Effector memory CD8-positive, alpha-beta T cell (primary cell): Measurements from ENCODE around the gene TM9SF3.
A peak's percentile ranks its signal among the peaks of the same experiment; 100 is the strongest.
"Not testable (repeated sequence)": the region's sequence is repeated elsewhere in the genome, so short reads cannot be mapped to it uniquely, and the experiment has no call there.

Experiments
- ATAC-seq: fragments of 150-1000 bp; cut with Tn5 transposase; replicated peaks from 2 replicates; pipeline ENCODE4 v1.10.0; 2021; ENCODE audit warnings: mild to moderate bottlenecking, moderate library complexity
- DNase-seq, 3 experiments: peaks; one replicate each; pipeline ENCODE4 v3.0.0; 2021
- H3K27ac Mint-ChIP-seq, 2 donors: one replicate each; pipeline ENCODE4 v1.8.0; 2022; ENCODE audit warnings: mild to moderate bottlenecking in 2 of 2, mixed read lengths in 2 of 2, moderate library complexity in 2 of 2
- H3K27me3 Mint-ChIP-seq, 2 donors: one replicate each; pipeline ENCODE4 v1.8.0; 2022; ENCODE audit warnings: mixed read lengths in 2 of 2
- H3K36me3 Mint-ChIP-seq: one replicate; pipeline ENCODE4 v1.8.0; 2022; ENCODE audit warnings: mild to moderate bottlenecking, moderate library complexity, mixed read lengths; ENCODE audit not compliant: insufficient read depth
- H3K4me1 Mint-ChIP-seq, 2 donors: one replicate each; pipeline ENCODE4 v1.8.0; 2022; ENCODE audit warnings: low read depth in 2 of 2, mixed read lengths in 2 of 2
- H3K4me3 Mint-ChIP-seq, 2 donors: one replicate each; pipeline ENCODE4 v1.8.0; 2022; ENCODE audit warnings: mild to moderate bottlenecking in 2 of 2, mixed read lengths in 2 of 2, moderate library complexity in 2 of 2
- H3K9me3 Mint-ChIP-seq, 2 donors: one replicate each; pipeline ENCODE4 v1.8.0; 2022; ENCODE audit warnings: mixed read lengths in 2 of 2

The TM9SF3 gene

GRCh38 chr10:96588616-96589419 is 2.0 kb upstream of the TM9SF3 start:
- peaks cover 12 to 23% of the 10 kb centered on the region in 2 donors for H3K4me1 Mint-ChIP-seq
- no peaks in the 10 kb centered on the region for H3K9me3 Mint-ChIP-seq
- DNase-seq, result no peak
- no peaks in the 10 kb centered on the region for H3K27me3 Mint-ChIP-seq
- H3K4me3 Mint-ChIP-seq, result no peak overlapping the region
- ATAC-seq, result no peak
- H3K27ac Mint-ChIP-seq, result no peak overlapping the region
- H3K36me3 Mint-ChIP-seq, result peaks cover 16% of the 10 kb centered on the region

- no peak overlapping the region for H3K27ac Mint-ChIP-seq
- peaks cover 19 to 30% of the 10 kb centered on the region in 2 donors for H3K4me1 Mint-ChIP-seq
- H3K4me3 Mint-ChIP-seq, result no peak overlapping the region
- no peaks in the 10 kb centered on the region for H3K27me3 Mint-ChIP-seq
- ATAC-seq (no peak), DNase-seq (no peak)
- no peaks in the 10 kb centered on the region for H3K9me3 Mint-ChIP-seq
- peaks cover 21% of the 10 kb centered on the region for H3K36me3 Mint-ChIP-seq
These were observed 1.3 kb upstream of the TM9SF3 start for GRCh38 chr10:96588060-96588554.

GRCh38 chr10:96587264-96588059 is 650 bp upstream of the TM9SF3 start:
- Mint-ChIP-seq H3K4me3 (no peak overlapping the region), H3K27me3 (no peaks in the 10 kb centered on the region), H3K36me3 (peaks cover 25% of the 10 kb centered on the region), H3K9me3 (no peaks in the 10 kb centered on the region), H3K4me1 (peaks cover 19 to 35% of the 10 kb centered on the region in 2 donors), H3K27ac (no peak overlapping the region)
- ATAC-seq (peak; percentile 40), DNase-seq (no peak)

- Mint-ChIP-seq H3K4me1 (peaks cover 21 to 36% of the 10 kb centered on the region in 2 donors), H3K4me3 (no peak overlapping the region), H3K27ac (peak overlapping the region in 1 of 2 donors; percentile 98), H3K9me3 (no peaks in the 10 kb centered on the region), H3K36me3 (peaks cover 19% of the 10 kb centered on the region), H3K27me3 (no peaks in the 10 kb centered on the region)
- ATAC-seq, result peak; percentile 27
- peak; percentile 12 to 44 (median 14) for DNase-seq
These were observed 935 bp downstream of the TM9SF3 start for GRCh38 chr10:96585736-96586418.

- Mint-ChIP-seq H3K36me3 (peaks cover 25% of the 10 kb centered on the region), H3K4me1 (peaks cover 29 to 47% of the 10 kb centered on the region in 2 donors), H3K27ac (peak overlapping the region; percentile 71 to 73)
These were observed 2.3 kb downstream of the TM9SF3 start for GRCh38 chr10:96584474-96584873.

GRCh38 chr10:96584035-96584434 is 2.8 kb downstream of the TM9SF3 start:
- ATAC-seq (no peak), DNase-seq (no peak)
- H3K27me3 Mint-ChIP-seq, result no peaks in the 10 kb centered on the region
- H3K9me3 Mint-ChIP-seq, result no peaks in the 10 kb centered on the region
- peak overlapping the region; percentile 71 to 73 for H3K27ac Mint-ChIP-seq
- peaks cover 25% of the 10 kb centered on the region for H3K36me3 Mint-ChIP-seq
- H3K4me1 Mint-ChIP-seq, result peaks cover 30 to 48% of the 10 kb centered on the region in 2 donors
- peak overlapping the region in 1 of 2 donors; percentile 44 for H3K4me3 Mint-ChIP-seq

More at GRCh38 chr10:96584474-96584873, 2.3 kb downstream of the TM9SF3 start:
- ATAC-seq (no peak), DNase-seq (no peak)
- Mint-ChIP-seq H3K9me3 (no peaks in the 10 kb centered on the region), H3K27me3 (no peaks in the 10 kb centered on the region), H3K4me3 (peak overlapping the region in 1 of 2 donors; percentile 44)

- peak overlapping the region in 1 of 2 donors; percentile 2 for H3K4me3 Mint-ChIP-seq
- ATAC-seq (no peak), DNase-seq (no peak)
- peaks cover 34% of the 10 kb centered on the region for H3K36me3 Mint-ChIP-seq
- no peaks in the 10 kb centered on the region for H3K9me3 Mint-ChIP-seq
- H3K4me1 Mint-ChIP-seq, result peaks cover 41 to 72% of the 10 kb centered on the region in 2 donors
- H3K27ac Mint-ChIP-seq, result no peak overlapping the region
- H3K27me3 Mint-ChIP-seq, result no peaks in the 10 kb centered on the region
These were observed 7.7 kb downstream of the TM9SF3 start for GRCh38 chr10:96579133-96579532.

- H3K27ac Mint-ChIP-seq, result no peak overlapping the region
These were observed 8.2 kb downstream of the TM9SF3 start for GRCh38 chr10:96578633-96579032.

GRCh38 chr10:96578022-96578421 is 8.8 kb downstream of the TM9SF3 start:
- H3K27me3 Mint-ChIP-seq, result no peaks in the 10 kb centered on the region
- H3K9me3 Mint-ChIP-seq, result no peaks in the 10 kb centered on the region
- peak overlapping the region in 1 of 2 donors; percentile 23 for H3K4me3 Mint-ChIP-seq
- H3K4me1 Mint-ChIP-seq, result peaks cover 38 to 72% of the 10 kb centered on the region in 2 donors
- ATAC-seq (no peak), DNase-seq (no peak)
- peaks cover 32% of the 10 kb centered on the region for H3K36me3 Mint-ChIP-seq
- H3K27ac Mint-ChIP-seq, result peak overlapping the region; percentile 1 to 9

More at GRCh38 chr10:96578633-96579032, 8.2 kb downstream of the TM9SF3 start:
- H3K9me3 Mint-ChIP-seq, result no peaks in the 10 kb centered on the region
- ATAC-seq (no peak), DNase-seq (no peak)
- H3K36me3 Mint-ChIP-seq, result peaks cover 36% of the 10 kb centered on the region
- peaks cover 41 to 72% of the 10 kb centered on the region in 2 donors for H3K4me1 Mint-ChIP-seq
- H3K27me3 Mint-ChIP-seq, result no peaks in the 10 kb centered on the region
- peak overlapping the region in 1 of 2 donors; percentile 2 for H3K4me3 Mint-ChIP-seq

- DNase-seq (no peak), ATAC-seq (no peak)
- peak overlapping the region; percentile 4 to 15 for H3K27ac Mint-ChIP-seq
- peaks cover 38 to 76% of the 10 kb centered on the region in 2 donors for H3K4me1 Mint-ChIP-seq
- peak overlapping the region in 1 of 2 donors; percentile 23 for H3K4me3 Mint-ChIP-seq
- H3K36me3 Mint-ChIP-seq, result peaks cover 35% of the 10 kb centered on the region
- H3K27me3 Mint-ChIP-seq, result no peaks in the 10 kb centered on the region
- no peaks in the 10 kb centered on the region for H3K9me3 Mint-ChIP-seq
These were observed 9.7 kb downstream of the TM9SF3 start for GRCh38 chr10:96577069-96577468.

GRCh38 chr10:96576277-96576980 is 10.4 kb downstream of the TM9SF3 start:
- Mint-ChIP-seq H3K27ac (peak overlapping the region; percentile 4 to 15), H3K4me3 (no peak overlapping the region), H3K36me3 (peaks cover 35% of the 10 kb centered on the region), H3K27me3 (no peaks in the 10 kb centered on the region), H3K9me3 (no peaks in the 10 kb centered on the region), H3K4me1 (peaks cover 35 to 76% of the 10 kb centered on the region in 2 donors)
- ATAC-seq (peak; percentile 37), DNase-seq (no peak)

GRCh38 chr10:96574564-96574963 is 12.2 kb downstream of the TM9SF3 start:
- H3K4me3 Mint-ChIP-seq, DNase-seq, ATAC-seq, H3K27me3 Mint-ChIP-seq, H3K9me3 Mint-ChIP-seq: not testable (repeated sequence)
- Mint-ChIP-seq H3K36me3 (peaks cover 40% of the 10 kb centered on the region), H3K27ac (peak overlapping the region; percentile 10 to 78), H3K4me1 (peaks cover 35 to 73% of the 10 kb centered on the region in 2 donors)
